Liver (tissue), 9 donors: Measurements from ENCODE around the gene HSD3B2. TPM values are rescaled to one million over a fixed set of nuclear protein-coding genes. Genes with fewer than 3 reads are reported as not detected.

Experiments
- DNase-seq: peaks from one replicate; pipeline ENCODE4 v3.0.0-alpha.2; 2017; ENCODE audit warnings: low spot score
- H3K27ac ChIP-seq, 2 donors: one replicate each; pipeline ENCODE4 v1.7.0; 2013; ENCODE audit warnings: inconsistent platforms in 2 of 2, low read length in 2 of 2, control low read depth in 1 of 2, low read depth in 1 of 2, mild to moderate bottlenecking in 1 of 2
- H3K27me3 ChIP-seq, 4 donors: one replicate each; pipeline versions ENCODE4 v1.6.1 to v1.7.0; 2013; ENCODE audit warnings: low read length in 3 of 4, inconsistent platforms in 1 of 4, mild to moderate bottlenecking in 1 of 4, moderate library complexity in 1 of 4; ENCODE audit not compliant: control insufficient read depth in 4 of 4, insufficient read depth in 4 of 4
- H3K36me3 ChIP-seq, 4 donors: one replicate each; pipeline versions ENCODE4 v1.6.1 to v1.7.0; 2013; ENCODE audit warnings: low read length in 3 of 4, mild to moderate bottlenecking in 3 of 4, low read depth in 1 of 4, moderate library complexity in 1 of 4; ENCODE audit not compliant: control insufficient read depth in 4 of 4, insufficient read depth in 3 of 4
- H3K4me1 ChIP-seq, 4 donors: one replicate each; pipeline versions ENCODE4 v1.6.1 to v1.7.0; 2013; ENCODE audit warnings: low read length in 3 of 4, mild to moderate bottlenecking in 3 of 4, moderate library complexity in 1 of 4; ENCODE audit not compliant: control insufficient read depth in 4 of 4, insufficient read depth in 4 of 4
- H3K4me3 ChIP-seq, 3 donors: one replicate each; pipeline versions ENCODE4 v1.6.1 to v1.7.0; 2013; ENCODE audit warnings: low read length in 3 of 3, control low read depth in 1 of 3, low read depth in 1 of 3, mild to moderate bottlenecking in 1 of 3
- H3K9ac ChIP-seq, 2 donors: one replicate each; pipeline ENCODE4 v1.7.0; 2013; ENCODE audit warnings: low read length in 2 of 2, mild to moderate bottlenecking in 2 of 2, moderate library complexity in 2 of 2, control low read depth in 1 of 2, low read depth in 1 of 2
- H3K9me3 ChIP-seq, 4 donors: one replicate each; pipeline versions ENCODE4 v1.6.1 to v1.7.0; 2013; ENCODE audit warnings: low read length in 3 of 4; ENCODE audit not compliant: control insufficient read depth in 4 of 4
- ATF3 ChIP-seq: IDR thresholded peaks from 2 replicates; pipeline ENCODE4 v1.6.1; 2016; ENCODE audit warnings: antibody characterized with exemption
- EGR1 ChIP-seq, 2 donors: IDR thresholded peaks; 2 replicates each; pipeline ENCODE4 v1.6.1; 2016 to 2018; ENCODE audit warnings: antibody characterized with exemption in 2 of 2, low read depth in 2 of 2
- FOXA1 ChIP-seq: IDR thresholded peaks from 2 replicates; pipeline ENCODE4 v1.6.1; 2016; ENCODE audit warnings: antibody characterized with exemption
- FOXA2 ChIP-seq: IDR thresholded peaks from 2 replicates; pipeline ENCODE4 v1.6.1; 2016; ENCODE audit warnings: antibody characterized with exemption
- HNF4A ChIP-seq, 2 donors: conservative IDR thresholded peaks; 2 replicates each; pipeline ENCODE4 v1.6.1; 2016; ENCODE audit warnings: antibody characterized with exemption in 2 of 2, mild to moderate bottlenecking in 2 of 2
- JUND ChIP-seq, 2 donors: IDR thresholded peaks; 2 replicates each; pipeline ENCODE4 v1.6.1; 2016; ENCODE audit warnings: antibody characterized with exemption in 2 of 2
- NR2F2 ChIP-seq: IDR thresholded peaks from 2 replicates; pipeline ENCODE4 v1.6.1; 2016; ENCODE audit warnings: antibody characterized with exemption
- RAD21 ChIP-seq, 2 donors: IDR thresholded peaks; 2 replicates each; pipeline ENCODE4 v1.6.1; 2016; ENCODE audit warnings: antibody characterized with exemption in 2 of 2, mild to moderate bottlenecking in 2 of 2
- RXRA ChIP-seq, 2 donors: IDR thresholded peaks; 2 replicates each; pipeline ENCODE4 v1.6.1; 2017 to 2018; ENCODE audit warnings: antibody characterized with exemption in 2 of 2, mild to moderate bottlenecking in 1 of 2
- TAF1 ChIP-seq: conservative IDR thresholded peaks from 2 replicates; pipeline ENCODE4 v1.6.1; 2016; ENCODE audit warnings: antibody characterized with exemption, mild to moderate bottlenecking
- YY1 ChIP-seq: IDR thresholded peaks from 2 replicates; pipeline ENCODE4 v1.6.1; 2016; ENCODE audit warnings: antibody characterized with exemption, mild to moderate bottlenecking
- ZBTB33 ChIP-seq: IDR thresholded peaks from 2 replicates; pipeline ENCODE4 v1.6.1; 2016; ENCODE audit warnings: antibody characterized with exemption
- WGBS: extraction: QIAGEN DNeasy Blood & Tissue Kit; methylation state at CpG from one replicate; pipeline ENCODE4 v1.1.7; 2013; 5-methylcytosine and 5-hydroxymethylcytosine counted together
- polyA plus RNA-seq, 2 donors: library from polyadenylated mRNA; stranded (reverse) in 1 of 2; unstranded in 1 of 2; fragments of 200-250 nt in 1 of 2; fragments of >200 nt in 1 of 2; fragmentation: Nextera tagmentation in 1 of 2; extraction: Ambion mirVana in 1 of 2; gene quantifications; one replicate each; pipeline versions ENCODE4 v1.2.1 to v1.2.3, GENCODE V29; 2013 to 2015
- total RNA-seq, 2 donors: library from RNA; depleted of rRNA; stranded (reverse); fragments of >200 nt; gene quantifications; one replicate each; pipeline ENCODE4 v1.2.3, GENCODE V29; 2014
- TF ChIP-seq, protein P1 (sequence below): IDR thresholded peaks from 2 replicates; pipeline ENCODE4 v1.6.1; 2016; ENCODE audit warnings: antibody characterized with exemption
- TF ChIP-seq, protein P2 (sequence below): IDR thresholded peaks from 2 replicates; pipeline ENCODE4 v1.6.1; 2016; ENCODE audit warnings: antibody characterized with exemption, mild to moderate bottlenecking
- donor health status: healthy.
- donor health status: healthy.
- donor health status: healthy.
- donor health status: healthy.
- donor health status: healthy.

Gene HSD3B2
- total and polyA plus RNA-seq, 4 donors, result 0.14 to 0.25 (median 0.18) TPM; not detected in 1

GRCh38 chr1:119380983-119381662, 33.8 kb upstream of the HSD3B2 start:
- DNase-seq, result no peak
- peaks cover 10 to 94% (median 66%) of the 10 kb centered on the region in 4 donors for H3K4me1 ChIP-seq
- no peaks in the 10 kb centered on the region for H3K27me3 ChIP-seq
- 36% methylated on average over 5 of the region's 5 CpGs for WGBS
- peak overlapping the region; percentile 44 to 69 for H3K27ac ChIP-seq
- TF ChIP-seq FOXA2 (peak; percentile 6), FOXA1 (no peak), HNF4A (conservative IDR thresholded peaks at IDR 0.05) (peak in 1 of 2 donors; percentile 26)
- peak overlapping the region; percentile 53 to 71 (median 64) for H3K4me3 ChIP-seq
- peak overlapping the region in 1 of 2 donors; percentile 36 for H3K9ac ChIP-seq
- H3K36me3 ChIP-seq, result peaks cover 0 to 25% (median 16%) of the 10 kb centered on the region in 4 donors
- no peaks in the 10 kb centered on the region for H3K9me3 ChIP-seq

DNA sequence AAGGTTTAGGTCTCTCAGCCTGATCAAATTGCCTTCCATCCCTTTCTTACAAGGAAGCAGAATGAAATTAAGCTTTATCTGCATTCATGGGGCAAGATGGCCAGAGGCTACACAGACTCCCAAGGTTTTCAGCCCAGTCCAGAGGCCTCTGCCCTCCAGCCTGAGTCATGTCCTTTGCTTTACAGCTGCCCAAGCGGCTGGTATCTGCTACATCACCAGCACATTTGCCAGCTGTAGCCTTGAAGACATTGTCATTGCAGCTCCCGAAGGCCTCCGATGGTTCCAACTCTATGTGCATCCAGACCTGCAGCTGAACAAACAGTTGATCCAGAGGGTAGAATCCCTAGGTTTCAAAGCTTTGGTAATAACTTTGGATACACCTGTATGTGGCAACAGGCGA, 30.4 kb upstream of the HSD3B2 start:
- Histone ChIP-seq H3K4me1 (peaks cover 10 to 90% (median 74%) of the 10 kb centered on the region in 4 donors), H3K9ac (no peak overlapping the region), H3K36me3 (peaks cover 0 to 27% (median 16%) of the 10 kb centered on the region in 4 donors), H3K4me3 (no peak overlapping the region), H3K27me3 (no peaks in the 10 kb centered on the region), H3K27ac (peak overlapping the region in 1 of 2 donors; percentile 1), H3K9me3 (no peaks in the 10 kb centered on the region)
- TF ChIP-seq RAD21 (IDR thresholded peaks at IDR 0.05) (no peak), EGR1 (IDR thresholded peaks at IDR 0.05; ENCODE audit: low read depth in 2 of 2) (no peak), RXRA (IDR thresholded peaks at IDR 0.05) (no peak), ATF3 (no peak), FOXA1 (no peak), YY1 (no peak), TAF1 (no peak), ZBTB33 (no peak), JUND (IDR thresholded peaks at IDR 0.05) (no peak), NR2F2 (no peak)
- TF ChIP-seq, protein P1, sequence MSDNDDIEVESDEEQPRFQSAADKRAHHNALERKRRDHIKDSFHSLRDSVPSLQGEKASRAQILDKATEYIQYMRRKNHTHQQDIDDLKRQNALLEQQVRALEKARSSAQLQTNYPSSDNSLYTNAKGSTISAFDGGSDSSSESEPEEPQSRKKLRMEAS, result no peak
- TF ChIP-seq, protein P2, sequence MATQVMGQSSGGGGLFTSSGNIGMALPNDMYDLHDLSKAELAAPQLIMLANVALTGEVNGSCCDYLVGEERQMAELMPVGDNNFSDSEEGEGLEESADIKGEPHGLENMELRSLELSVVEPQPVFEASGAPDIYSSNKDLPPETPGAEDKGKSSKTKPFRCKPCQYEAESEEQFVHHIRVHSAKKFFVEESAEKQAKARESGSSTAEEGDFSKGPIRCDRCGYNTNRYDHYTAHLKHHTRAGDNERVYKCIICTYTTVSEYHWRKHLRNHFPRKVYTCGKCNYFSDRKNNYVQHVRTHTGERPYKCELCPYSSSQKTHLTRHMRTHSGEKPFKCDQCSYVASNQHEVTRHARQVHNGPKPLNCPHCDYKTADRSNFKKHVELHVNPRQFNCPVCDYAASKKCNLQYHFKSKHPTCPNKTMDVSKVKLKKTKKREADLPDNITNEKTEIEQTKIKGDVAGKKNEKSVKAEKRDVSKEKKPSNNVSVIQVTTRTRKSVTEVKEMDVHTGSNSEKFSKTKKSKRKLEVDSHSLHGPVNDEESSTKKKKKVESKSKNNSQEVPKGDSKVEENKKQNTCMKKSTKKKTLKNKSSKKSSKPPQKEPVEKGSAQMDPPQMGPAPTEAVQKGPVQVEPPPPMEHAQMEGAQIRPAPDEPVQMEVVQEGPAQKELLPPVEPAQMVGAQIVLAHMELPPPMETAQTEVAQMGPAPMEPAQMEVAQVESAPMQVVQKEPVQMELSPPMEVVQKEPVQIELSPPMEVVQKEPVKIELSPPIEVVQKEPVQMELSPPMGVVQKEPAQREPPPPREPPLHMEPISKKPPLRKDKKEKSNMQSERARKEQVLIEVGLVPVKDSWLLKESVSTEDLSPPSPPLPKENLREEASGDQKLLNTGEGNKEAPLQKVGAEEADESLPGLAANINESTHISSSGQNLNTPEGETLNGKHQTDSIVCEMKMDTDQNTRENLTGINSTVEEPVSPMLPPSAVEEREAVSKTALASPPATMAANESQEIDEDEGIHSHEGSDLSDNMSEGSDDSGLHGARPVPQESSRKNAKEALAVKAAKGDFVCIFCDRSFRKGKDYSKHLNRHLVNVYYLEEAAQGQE, result no peak
- DNase-seq, result no peak
- 87% methylated on average over 4 of the region's 4 CpGs for WGBS
